ENCODE data around the gene MYL4.

- no peak for TF ChIP-seq POLR2AphosphoS5 (IDR thresholded peaks at IDR 0.05)
- TF ChIP-seq CTCF (IDR thresholded peaks at IDR 0.05) = no peak
Measured at GRCh38 chr17:47210779-47211178, 1.6 kb downstream of the MYL4 start.
